Measurements from ENCODE around the gene SLC25A38.

DNA sequence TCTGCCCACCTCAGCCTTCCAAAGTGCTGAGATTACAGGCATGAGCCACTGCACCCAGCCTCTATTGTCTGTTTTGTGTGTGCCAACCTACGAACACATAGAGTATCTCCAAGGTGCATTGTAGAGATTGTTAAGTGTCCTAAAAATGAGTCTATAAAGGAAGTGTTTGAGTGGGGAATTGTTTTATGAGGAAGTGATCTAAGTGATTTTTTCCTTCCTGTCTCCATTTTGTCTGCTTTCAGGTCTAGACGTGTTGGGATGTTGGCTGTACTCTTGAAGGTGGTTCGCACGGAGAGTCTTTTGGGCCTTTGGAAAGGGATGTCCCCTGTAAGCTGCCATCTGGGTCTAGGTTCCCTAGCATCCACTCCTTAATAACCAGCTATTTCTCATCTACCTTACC, 7.0 kb downstream of the SLC25A38 start:
- TF ChIP-seq EZH2 (IDR thresholded peaks at IDR 0.05; ENCODE audit: low read length, unreplicated experiment): no peak
- TF ChIP-seq, protein P1, sequence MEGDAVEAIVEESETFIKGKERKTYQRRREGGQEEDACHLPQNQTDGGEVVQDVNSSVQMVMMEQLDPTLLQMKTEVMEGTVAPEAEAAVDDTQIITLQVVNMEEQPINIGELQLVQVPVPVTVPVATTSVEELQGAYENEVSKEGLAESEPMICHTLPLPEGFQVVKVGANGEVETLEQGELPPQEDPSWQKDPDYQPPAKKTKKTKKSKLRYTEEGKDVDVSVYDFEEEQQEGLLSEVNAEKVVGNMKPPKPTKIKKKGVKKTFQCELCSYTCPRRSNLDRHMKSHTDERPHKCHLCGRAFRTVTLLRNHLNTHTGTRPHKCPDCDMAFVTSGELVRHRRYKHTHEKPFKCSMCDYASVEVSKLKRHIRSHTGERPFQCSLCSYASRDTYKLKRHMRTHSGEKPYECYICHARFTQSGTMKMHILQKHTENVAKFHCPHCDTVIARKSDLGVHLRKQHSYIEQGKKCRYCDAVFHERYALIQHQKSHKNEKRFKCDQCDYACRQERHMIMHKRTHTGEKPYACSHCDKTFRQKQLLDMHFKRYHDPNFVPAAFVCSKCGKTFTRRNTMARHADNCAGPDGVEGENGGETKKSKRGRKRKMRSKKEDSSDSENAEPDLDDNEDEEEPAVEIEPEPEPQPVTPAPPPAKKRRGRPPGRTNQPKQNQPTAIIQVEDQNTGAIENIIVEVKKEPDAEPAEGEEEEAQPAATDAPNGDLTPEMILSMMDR (conservative IDR thresholded peaks at IDR 0.05; ENCODE audit: low read depth, low read length): no peak

Data from PC-3 (cell line).